GM12875 (cell line): ENCODE measurements around the gene DIDO1.

ENCODE experiments used
- H3K4me3 ChIP-seq: one replicate; pipeline ENCODE4 v1.5.1; 2011; ENCODE audit warnings: low read depth, low read length, control low read depth
- TF ChIP-seq, protein P1 (sequence below): IDR thresholded peaks from 2 replicates; pipeline ENCODE4 v1.5.1; 2011; ENCODE audit warnings: low read depth, mild to moderate bottlenecking, control low read depth, inconsistent platforms, low read length, moderate library complexity, borderline replicate concordance; ENCODE audit not compliant: insufficient read depth

DIDO1 gene

DNA sequence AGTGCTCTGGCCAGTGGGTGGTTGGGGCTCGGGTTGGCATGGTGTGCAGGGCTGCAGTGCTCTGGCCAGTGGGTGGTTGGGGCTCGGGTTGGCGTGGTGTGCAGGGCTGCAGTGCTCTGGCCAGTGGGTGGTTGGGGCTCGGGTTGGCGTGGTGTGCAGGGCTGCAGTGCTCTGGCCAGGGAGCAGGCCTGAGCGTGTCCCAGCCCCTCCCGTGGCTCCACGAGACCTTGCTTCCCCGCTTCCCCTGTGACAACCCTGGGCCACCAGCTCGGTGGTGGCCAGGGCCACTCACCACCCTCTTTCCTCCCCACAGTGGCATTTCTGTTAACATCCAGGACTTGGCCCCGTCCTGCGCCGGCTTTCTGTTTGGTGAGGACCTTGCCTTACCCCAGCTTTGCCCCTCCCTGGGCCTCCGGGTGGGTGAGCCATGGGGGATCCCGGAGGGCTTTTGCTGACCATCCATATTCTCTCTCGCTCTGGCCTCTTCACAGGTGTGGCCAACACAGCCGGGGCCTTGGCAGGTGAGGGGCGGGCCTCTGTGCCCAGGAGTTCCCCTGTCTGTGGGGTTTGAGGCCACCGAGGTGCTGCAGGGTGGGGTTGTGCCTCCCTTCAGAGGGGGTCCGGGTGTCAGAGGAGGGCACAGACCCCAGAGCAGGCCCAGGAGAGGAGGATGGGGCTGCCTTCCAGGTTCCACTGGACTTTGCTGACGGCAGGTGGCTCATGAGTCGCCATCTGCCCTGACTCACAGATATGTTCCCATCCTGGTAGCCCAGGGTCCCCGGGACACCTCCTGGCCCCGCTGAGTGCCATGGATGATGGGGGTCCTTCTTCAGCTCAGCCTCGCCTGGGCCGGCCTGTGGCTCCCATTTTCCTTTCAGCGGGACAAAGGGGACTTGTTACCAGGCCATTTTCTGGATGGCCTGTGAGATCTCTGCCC, 40.2 kb upstream of the DIDO1 start:
- TF ChIP-seq, protein P1, sequence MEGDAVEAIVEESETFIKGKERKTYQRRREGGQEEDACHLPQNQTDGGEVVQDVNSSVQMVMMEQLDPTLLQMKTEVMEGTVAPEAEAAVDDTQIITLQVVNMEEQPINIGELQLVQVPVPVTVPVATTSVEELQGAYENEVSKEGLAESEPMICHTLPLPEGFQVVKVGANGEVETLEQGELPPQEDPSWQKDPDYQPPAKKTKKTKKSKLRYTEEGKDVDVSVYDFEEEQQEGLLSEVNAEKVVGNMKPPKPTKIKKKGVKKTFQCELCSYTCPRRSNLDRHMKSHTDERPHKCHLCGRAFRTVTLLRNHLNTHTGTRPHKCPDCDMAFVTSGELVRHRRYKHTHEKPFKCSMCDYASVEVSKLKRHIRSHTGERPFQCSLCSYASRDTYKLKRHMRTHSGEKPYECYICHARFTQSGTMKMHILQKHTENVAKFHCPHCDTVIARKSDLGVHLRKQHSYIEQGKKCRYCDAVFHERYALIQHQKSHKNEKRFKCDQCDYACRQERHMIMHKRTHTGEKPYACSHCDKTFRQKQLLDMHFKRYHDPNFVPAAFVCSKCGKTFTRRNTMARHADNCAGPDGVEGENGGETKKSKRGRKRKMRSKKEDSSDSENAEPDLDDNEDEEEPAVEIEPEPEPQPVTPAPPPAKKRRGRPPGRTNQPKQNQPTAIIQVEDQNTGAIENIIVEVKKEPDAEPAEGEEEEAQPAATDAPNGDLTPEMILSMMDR, result no peak
- no peak overlapping the region for H3K4me3 ChIP-seq

DNA sequence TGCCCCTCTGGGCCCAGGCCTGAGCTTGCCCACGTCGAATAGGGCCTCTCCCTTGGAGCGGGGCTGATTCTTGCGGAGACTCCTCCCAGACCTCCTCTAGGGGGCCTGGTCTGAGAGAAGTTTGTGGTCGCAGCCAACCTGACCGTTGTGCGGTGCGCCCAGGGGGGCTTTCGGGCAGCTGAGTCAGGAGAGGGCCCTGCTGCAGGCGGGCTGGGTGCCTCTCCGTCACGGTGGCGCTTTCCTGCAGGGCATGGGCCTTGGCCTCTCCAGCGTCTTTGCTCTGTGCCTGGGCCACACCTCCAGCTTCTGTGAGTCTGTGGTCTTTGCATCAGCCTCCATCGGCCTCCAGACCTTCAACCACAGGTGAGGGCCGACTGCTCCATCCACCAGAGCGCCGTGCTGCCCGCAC, 39.1 kb upstream of the DIDO1 start:
- H3K4me3 ChIP-seq, result no peak overlapping the region
- TF ChIP-seq, protein P1, result no peak

DNA sequence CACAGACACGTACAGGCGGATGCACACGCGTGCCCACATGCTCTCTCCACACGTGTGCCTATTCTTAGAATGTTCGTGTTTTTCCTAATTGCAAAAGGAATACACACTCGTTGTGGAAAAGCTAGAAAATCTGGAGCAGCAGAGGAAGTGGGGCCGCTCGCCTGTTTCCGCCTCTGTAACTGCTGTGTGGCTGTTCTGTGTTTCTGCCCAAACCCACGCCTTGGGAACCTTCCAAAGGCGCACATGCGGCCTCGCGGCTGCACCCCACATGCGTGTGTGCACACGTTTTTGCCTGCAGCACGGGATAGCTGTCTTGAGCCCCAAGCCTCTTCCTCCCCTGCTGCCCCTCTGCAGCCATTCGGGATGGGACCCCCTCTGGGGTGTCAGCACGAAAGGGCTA, 38.4 kb upstream of the DIDO1 start:
- TF ChIP-seq, protein P1, result no peak

DNA sequence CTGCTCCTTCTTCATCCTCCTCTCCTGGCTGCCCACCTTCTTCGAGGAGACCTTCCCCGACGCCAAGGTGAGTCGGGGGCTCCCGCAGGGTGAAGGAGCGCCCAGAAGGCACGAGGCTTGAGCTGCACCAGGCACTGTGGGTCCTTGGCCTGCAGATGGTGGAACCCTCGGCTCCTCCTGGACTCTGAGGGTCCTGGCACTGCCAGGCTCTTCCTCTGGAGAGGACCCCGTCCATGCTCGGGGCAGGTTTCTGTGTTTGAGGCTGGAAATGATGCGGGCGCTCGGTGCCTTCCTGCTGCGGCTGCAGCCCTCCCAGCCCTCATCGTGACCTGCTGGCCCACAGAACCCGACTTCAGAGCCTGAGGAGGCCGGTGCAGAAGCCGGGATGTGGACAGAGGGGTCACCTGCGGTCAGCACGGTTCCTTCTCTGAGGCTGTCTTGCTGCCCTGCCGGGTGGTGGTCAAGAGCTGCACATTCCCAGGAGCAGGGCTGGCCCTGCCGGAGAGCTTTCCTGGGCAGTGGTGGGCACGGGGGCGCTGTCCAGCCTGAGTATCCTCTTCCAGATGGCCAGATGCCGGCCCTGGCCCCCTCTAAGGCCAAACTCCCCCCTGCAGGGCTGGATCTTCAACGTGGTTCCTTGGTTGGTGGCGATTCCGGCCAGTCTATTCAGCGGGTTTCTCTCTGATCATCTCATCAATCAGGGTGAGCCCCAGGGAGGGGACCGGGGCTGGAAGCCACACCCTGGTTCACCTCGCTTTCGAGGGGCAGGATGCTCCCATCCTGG, 37.5 kb upstream of the DIDO1 start:
- TF ChIP-seq, protein P1, result no peak
- no peak overlapping the region for H3K4me3 ChIP-seq

More for the DNA sequence above, 38.4 kb upstream of the DIDO1 start:
- H3K4me3 ChIP-seq, result no peak overlapping the region

- TF ChIP-seq, protein P1, result no peak
- H3K4me3 ChIP-seq, result no peak overlapping the region
Observed at GRCh38 chr20:62962891-62963613, 36.7 kb upstream of the DIDO1 start.

- TF ChIP-seq, protein P1, result no peak
- H3K4me3 ChIP-seq, result no peak overlapping the region
Observed at GRCh38 chr20:62962221-62962879, 36.0 kb upstream of the DIDO1 start.
